Suprapubic skin (tissue), 4 donors: ENCODE data around the gene HES3. TPM values are rescaled to one million over a fixed set of nuclear protein-coding genes. Genes with fewer than 3 reads are reported as not detected.
A peak's percentile ranks its signal among the peaks of the same experiment; 100 is the strongest.

Source experiments
- DNase-seq, 2 donors: peaks; one replicate each; pipeline ENCODE4 v3.0.0-alpha.2; 2019; ENCODE audit warnings: low spot score in 2 of 2
- H3K27ac ChIP-seq: fragments of 200-600 bp; sonication (generic); one replicate; pipeline ENCODE4 v1.5.1; 2019
- H3K27me3 ChIP-seq: fragments of 200-600 bp; sonication (generic); one replicate; pipeline ENCODE4 v1.5.1; 2019
- H3K36me3 ChIP-seq: fragments of 200-600 bp; sonication (generic); one replicate; pipeline ENCODE4 v1.5.1; 2019
- H3K4me1 ChIP-seq: fragments of 200-600 bp; sonication (generic); one replicate; pipeline ENCODE4 v1.5.1; 2019
- H3K4me3 ChIP-seq: fragments of 200-600 bp; sonication (generic); one replicate; pipeline ENCODE4 v1.5.1; 2019; ENCODE audit warnings: mild to moderate bottlenecking
- H3K9me3 ChIP-seq: fragments of 200-600 bp; sonication (generic); one replicate; pipeline ENCODE4 v1.5.1; 2019
- EP300 ChIP-seq: sonication (generic); formaldehyde crosslinking; IDR thresholded peaks from one replicate; pipeline ENCODE4 v1.6.1; 2017; ENCODE audit warnings: antibody characterized with exemption
- POLR2A ChIP-seq, 2 donors: fragments of 450-650 bp; IDR thresholded peaks; one replicate each; pipeline ENCODE4 v1.6.1; 2017; ENCODE audit warnings: antibody characterized with exemption in 2 of 2, mild to moderate bottlenecking in 2 of 2, moderate library complexity in 2 of 2
- POLR2AphosphoS5 ChIP-seq, 3 donors: sonication (generic); formaldehyde crosslinking; IDR thresholded peaks; one replicate each; pipeline ENCODE4 v1.6.1; 2017; ENCODE audit warnings: antibody characterized with exemption in 3 of 3
- WGBS: methylation state at CpG from one replicate; pipeline ENCODE4 v1.1.5; 2018; 5-methylcytosine and 5-hydroxymethylcytosine counted together
- total RNA-seq, 4 donors: library from RNA; depleted of rRNA; stranded (reverse); fragments of >200 nt; gene quantifications; one replicate each; pipeline ENCODE4 v1.1.0, GENCODE V29; 2016
- TF ChIP-seq, protein P1 (sequence below), 2 donors: fragments of 200-600 bp in 1 of 2; fragments of 450-650 bp in 1 of 2; sonication (generic) in 1 of 2; IDR thresholded peaks; one replicate each; pipeline ENCODE4 v1.5.1; 2016 to 2019; ENCODE audit warnings: antibody characterized with exemption in 2 of 2, mild to moderate bottlenecking in 1 of 2, moderate library complexity in 1 of 2

Gene HES3
- total RNA-seq, 4 donors from 2014 or later = not detected

- TF ChIP-seq EP300 (no peak), POLR2A (IDR thresholded peaks at IDR 0.05) (no peak), POLR2AphosphoS5 (IDR thresholded peaks at IDR 0.05) (no peak)
- TF ChIP-seq, protein P1, sequence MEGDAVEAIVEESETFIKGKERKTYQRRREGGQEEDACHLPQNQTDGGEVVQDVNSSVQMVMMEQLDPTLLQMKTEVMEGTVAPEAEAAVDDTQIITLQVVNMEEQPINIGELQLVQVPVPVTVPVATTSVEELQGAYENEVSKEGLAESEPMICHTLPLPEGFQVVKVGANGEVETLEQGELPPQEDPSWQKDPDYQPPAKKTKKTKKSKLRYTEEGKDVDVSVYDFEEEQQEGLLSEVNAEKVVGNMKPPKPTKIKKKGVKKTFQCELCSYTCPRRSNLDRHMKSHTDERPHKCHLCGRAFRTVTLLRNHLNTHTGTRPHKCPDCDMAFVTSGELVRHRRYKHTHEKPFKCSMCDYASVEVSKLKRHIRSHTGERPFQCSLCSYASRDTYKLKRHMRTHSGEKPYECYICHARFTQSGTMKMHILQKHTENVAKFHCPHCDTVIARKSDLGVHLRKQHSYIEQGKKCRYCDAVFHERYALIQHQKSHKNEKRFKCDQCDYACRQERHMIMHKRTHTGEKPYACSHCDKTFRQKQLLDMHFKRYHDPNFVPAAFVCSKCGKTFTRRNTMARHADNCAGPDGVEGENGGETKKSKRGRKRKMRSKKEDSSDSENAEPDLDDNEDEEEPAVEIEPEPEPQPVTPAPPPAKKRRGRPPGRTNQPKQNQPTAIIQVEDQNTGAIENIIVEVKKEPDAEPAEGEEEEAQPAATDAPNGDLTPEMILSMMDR (IDR thresholded peaks at IDR 0.05) = no peak
- peak overlapping the region; percentile 12 for H3K27ac ChIP-seq
- DNase-seq = no peak
Observed at GRCh38 chr1:6222636-6223035, 21.3 kb upstream of the HES3 start.

GRCh38 chr1:6223617-6224016 is 20.4 kb upstream of the HES3 start:
- DNase-seq = no peak
- TF ChIP-seq, protein P1 (IDR thresholded peaks at IDR 0.05) = no peak
- TF ChIP-seq POLR2AphosphoS5 (IDR thresholded peaks at IDR 0.05) = no peak
- no peak for TF ChIP-seq EP300
- TF ChIP-seq POLR2A (IDR thresholded peaks at IDR 0.05) = no peak
- Histone ChIP-seq H3K9me3 (no peaks in the 10 kb centered on the region), H3K4me3 (no peak overlapping the region), H3K36me3 (peaks cover 48% of the 10 kb centered on the region), H3K4me1 (peaks cover 23% of the 10 kb centered on the region), H3K27me3 (no peaks in the 10 kb centered on the region), H3K27ac (no peak overlapping the region)
- WGBS = 98% methylated on average over 13 of the region's 13 CpGs

More at GRCh38 chr1:6222636-6223035, 21.3 kb upstream of the HES3 start:
- peaks cover 41% of the 10 kb centered on the region for H3K36me3 ChIP-seq
- no peaks in the 10 kb centered on the region for H3K9me3 ChIP-seq
- peaks cover 23% of the 10 kb centered on the region for H3K4me1 ChIP-seq
- no peaks in the 10 kb centered on the region for H3K27me3 ChIP-seq
- 42% methylated on average over 6 of the region's 6 CpGs for WGBS
- H3K4me3 ChIP-seq = no peak overlapping the region

GRCh38 chr1:6224718-6225117 is 19.3 kb upstream of the HES3 start:
- Histone ChIP-seq H3K27me3 (no peaks in the 10 kb centered on the region), H3K4me3 (no peak overlapping the region), H3K9me3 (no peaks in the 10 kb centered on the region), H3K4me1 (peaks cover 17% of the 10 kb centered on the region), H3K27ac (no peak overlapping the region), H3K36me3 (peaks cover 58% of the 10 kb centered on the region)
- WGBS = 87% methylated on average over 15 of the region's 15 CpGs
- TF ChIP-seq POLR2A (IDR thresholded peaks at IDR 0.05) (no peak), EP300 (no peak), POLR2AphosphoS5 (IDR thresholded peaks at IDR 0.05) (no peak)
- TF ChIP-seq, protein P1 (IDR thresholded peaks at IDR 0.05) = no peak
- no peak for DNase-seq

- H3K4me3 ChIP-seq = no peak overlapping the region
- no peak for TF ChIP-seq POLR2A (IDR thresholded peaks at IDR 0.05)
- TF ChIP-seq, protein P1 (IDR thresholded peaks at IDR 0.05) = no peak
- TF ChIP-seq EP300 = no peak
- TF ChIP-seq POLR2AphosphoS5 (IDR thresholded peaks at IDR 0.05) = no peak
- peaks cover 10% of the 10 kb centered on the region for H3K4me1 ChIP-seq
- H3K27me3 ChIP-seq = no peaks in the 10 kb centered on the region
- DNase-seq = no peak
- 89% methylated on average over 8 of the region's 8 CpGs for WGBS
- no peaks in the 10 kb centered on the region for H3K9me3 ChIP-seq
- peaks cover 66% of the 10 kb centered on the region for H3K36me3 ChIP-seq
- H3K27ac ChIP-seq = no peak overlapping the region
Observed at GRCh38 chr1:6225651-6226050, 18.3 kb upstream of the HES3 start.

GRCh38 chr1:6233376-6233775 is 10.6 kb upstream of the HES3 start:
- H3K4me3 ChIP-seq = no peak overlapping the region
- no peaks in the 10 kb centered on the region for H3K27me3 ChIP-seq
- no peak for DNase-seq
- peaks cover 43% of the 10 kb centered on the region for H3K36me3 ChIP-seq
- TF ChIP-seq POLR2AphosphoS5 (IDR thresholded peaks at IDR 0.05) (no peak), EP300 (no peak), POLR2A (IDR thresholded peaks at IDR 0.05) (no peak)
- TF ChIP-seq, protein P1 (IDR thresholded peaks at IDR 0.05) = no peak
- no peaks in the 10 kb centered on the region for H3K9me3 ChIP-seq
- WGBS = 74% methylated on average over 1 of the region's 1 CpG
- peaks cover 20% of the 10 kb centered on the region for H3K4me1 ChIP-seq
- H3K27ac ChIP-seq = no peak overlapping the region
